GM21528 (cell line): Measurements from ENCODE around the gene SDC3.

ENCODE experiments used
- ATAC-seq: cut with Tn5 transposase; IDR thresholded peaks from one replicate; pipeline ENCODE4 v1.9.1; 2021; ENCODE audit warnings: mild to moderate bottlenecking, moderate library complexity; ENCODE audit not compliant: unreplicated experiment, low FRiP score

The SDC3 gene

GRCh38 chr1:30929135-30929889 lies 20.8 kb upstream of the SDC3 start:
- ATAC-seq: no peak

- no peak for ATAC-seq
These were observed 20.2 kb upstream of the SDC3 start for GRCh38 chr1:30928789-30929134.

- ATAC-seq: no peak
These were observed 19.6 kb upstream of the SDC3 start for GRCh38 chr1:30928171-30928570.

DNA sequence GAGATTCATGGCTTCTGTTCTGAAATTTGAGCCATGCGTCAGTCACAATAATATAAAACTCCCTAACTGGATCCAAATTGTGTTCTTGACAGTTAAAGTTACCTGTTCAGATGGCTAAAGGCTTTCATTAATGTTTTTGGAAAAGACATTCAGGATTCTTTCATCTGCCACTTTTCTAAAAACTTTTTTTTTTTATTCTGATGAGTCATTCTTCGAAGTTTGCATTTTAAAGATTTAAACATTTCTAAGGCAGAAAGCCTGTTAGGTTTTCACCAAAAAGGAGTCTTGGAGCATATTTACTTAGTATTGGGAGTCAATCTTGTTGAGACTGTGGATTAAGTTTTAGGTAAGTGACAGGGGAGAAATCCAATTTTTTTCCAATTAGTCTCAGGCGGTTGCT lies 18.9 kb upstream of the SDC3 start:
- ATAC-seq: no peak

- no peak for ATAC-seq
These were observed 15.0 kb upstream of the SDC3 start for GRCh38 chr1:30923597-30923996.

DNA sequence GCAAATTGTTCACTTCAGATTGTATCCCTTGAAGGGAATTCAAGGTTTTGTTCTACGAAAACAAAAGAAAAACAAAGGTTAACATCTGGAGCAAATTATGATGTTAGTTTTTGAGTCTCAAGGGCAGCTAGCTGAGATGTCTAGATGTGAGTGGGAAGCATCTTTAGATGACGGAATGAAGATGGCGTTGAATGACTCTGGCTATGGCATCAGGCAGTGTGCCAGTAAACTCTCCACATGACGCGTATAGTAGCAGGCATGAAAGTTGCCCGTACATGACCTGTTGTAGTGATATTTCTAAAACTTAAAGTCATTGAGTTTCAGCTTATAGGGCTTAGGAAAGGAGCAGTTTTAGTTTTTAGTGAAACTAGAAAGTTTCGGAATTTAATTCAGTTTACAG lies 12.3 kb upstream of the SDC3 start:
- ATAC-seq: no peak

DNA sequence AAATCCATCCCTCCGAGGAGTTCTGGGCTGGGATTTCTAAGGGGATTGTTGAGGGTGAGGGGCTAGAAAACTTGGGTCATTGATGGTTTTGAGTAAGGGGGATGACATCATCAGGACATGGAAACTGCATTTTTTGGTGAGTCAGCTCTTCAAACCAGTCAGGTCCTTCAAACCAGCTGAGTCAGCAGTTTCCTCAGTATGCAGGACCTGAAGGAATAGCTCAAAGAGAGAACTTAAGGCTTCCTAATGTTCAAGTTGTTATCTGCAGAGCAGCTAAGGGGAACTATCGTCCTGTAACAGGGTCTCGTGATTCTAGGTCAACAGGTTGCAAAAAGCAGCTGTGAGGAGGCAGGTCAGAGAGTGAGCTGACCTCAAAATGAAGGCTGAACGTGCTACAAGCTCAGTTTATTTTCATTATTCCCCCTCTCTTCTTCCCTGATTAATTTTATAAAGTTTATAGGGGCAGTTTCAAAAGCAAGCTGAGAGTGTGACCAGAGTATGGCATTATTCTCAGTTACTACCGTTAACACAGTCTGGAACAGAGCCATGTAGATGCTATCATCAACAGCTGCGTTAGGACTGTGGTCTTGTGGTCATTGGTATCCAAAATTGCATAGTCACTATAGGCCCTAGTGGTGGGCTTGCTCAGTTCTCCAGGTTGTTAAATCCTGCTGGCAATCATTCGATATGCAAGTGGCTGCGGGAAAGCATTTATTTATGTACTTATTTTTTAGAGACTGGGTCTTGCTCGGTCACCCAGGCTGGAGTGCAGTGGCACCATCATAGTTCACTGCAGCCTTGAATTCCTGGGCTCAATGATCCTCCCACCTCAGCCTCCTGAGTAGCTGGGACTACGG lies 10.7 kb upstream of the SDC3 start:
- ATAC-seq: no peak

- ATAC-seq: no peak
These were observed 7.7 kb upstream of the SDC3 start for GRCh38 chr1:30916296-30916695.

GRCh38 chr1:30915491-30916230 lies 7.1 kb upstream of the SDC3 start:
- ATAC-seq: no peak

DNA sequence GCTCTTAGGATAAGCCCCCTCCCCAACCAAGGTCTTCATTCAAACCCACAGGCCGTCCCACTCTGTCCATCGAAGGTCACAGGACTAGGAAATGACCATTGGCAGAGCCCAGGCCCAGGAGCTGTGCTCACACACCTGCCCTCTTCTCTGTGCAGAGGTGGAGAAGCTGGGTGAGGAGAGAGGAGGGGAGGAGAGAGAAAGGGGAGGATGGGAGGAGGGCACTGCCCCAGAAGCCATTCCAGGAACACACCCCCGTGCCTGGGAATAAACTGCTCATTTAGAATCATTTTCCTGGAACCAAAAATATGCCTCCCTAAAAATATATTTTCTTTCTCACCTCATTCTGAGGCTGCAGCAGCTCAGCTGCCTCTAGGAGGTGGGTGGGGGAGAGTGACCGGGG lies 6.4 kb upstream of the SDC3 start:
- ATAC-seq: no peak

DNA sequence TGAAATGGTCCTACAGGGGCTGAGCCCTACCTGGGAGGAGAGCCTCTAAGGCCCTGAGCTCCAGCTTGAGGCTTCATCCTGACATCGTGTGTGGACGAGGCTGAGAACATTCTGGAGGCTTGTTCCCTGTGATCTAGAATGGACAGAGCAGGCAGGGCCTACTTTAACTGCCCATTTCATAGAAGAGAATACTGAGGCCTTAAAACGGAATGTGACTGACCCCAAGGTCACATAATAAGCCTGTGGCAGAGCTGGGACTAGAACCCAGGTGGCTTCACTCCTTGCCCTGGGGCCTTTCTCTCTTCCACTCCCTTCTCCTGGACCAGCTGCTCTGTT lies 6.0 kb upstream of the SDC3 start:
- no peak for ATAC-seq

- ATAC-seq: no peak
These were observed 4.5 kb upstream of the SDC3 start for GRCh38 chr1:30912913-30913652.

DNA sequence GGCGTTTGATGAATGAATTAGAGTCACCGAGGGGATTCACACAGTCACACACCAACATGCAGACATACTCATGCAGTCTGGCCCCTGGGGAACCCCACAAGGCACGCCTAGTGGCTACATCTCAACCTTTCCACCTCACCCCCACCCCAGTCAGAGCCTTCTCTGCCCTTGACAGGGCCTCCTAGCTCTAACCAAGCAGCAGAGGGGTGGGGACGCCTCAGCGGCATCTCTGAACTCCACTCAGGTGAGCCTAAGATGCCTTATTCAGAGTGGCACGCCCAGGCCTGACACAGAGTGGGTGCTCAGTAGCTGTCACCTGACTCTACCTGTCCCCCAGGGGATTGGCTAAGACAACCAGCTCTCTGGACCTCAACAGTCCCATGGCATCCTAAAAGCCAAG lies 3.7 kb upstream of the SDC3 start:
- ATAC-seq: no peak

DNA sequence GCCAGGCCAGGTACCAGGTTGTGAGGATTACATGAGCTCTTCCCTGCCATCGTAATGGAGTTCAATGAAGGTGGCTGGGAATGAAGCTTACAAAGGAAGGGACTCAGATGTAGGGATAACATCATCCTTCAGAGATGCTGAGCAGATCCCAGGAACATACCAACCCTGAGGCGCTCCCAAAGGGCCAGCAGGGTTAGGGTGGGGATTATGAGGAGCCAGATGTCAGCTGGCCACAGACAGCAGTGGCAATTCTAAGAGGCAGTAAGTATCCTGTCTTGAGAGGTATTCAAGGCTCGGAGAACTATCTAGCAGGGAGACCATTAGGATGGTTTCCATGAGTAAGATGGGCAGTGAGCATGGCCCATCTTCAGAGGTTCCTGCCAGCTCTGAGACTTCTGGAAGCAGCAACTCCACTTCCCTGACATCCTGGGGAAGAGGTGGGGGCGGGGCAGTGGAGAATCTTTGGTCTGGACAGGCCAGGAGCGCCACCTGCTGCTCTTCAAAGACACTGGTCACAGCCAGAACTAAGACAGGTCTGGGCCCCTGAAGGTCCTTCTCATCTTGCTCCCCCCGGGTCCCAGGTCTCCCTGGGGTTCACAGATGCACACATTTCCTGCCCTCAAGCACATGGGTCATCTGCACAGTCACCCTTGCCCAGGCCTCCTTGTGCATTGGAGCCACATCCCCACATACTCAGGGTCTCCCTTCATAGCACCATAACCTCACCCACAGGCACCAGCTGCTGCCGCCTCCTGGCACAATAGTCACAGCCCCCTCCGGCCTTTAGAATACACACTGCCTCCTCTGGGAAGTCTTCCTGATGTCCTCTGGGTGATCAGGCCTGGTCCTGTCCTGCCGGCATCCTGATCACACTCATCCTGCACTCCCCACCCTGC lies 2.7 kb upstream of the SDC3 start:
- ATAC-seq: no peak

DNA sequence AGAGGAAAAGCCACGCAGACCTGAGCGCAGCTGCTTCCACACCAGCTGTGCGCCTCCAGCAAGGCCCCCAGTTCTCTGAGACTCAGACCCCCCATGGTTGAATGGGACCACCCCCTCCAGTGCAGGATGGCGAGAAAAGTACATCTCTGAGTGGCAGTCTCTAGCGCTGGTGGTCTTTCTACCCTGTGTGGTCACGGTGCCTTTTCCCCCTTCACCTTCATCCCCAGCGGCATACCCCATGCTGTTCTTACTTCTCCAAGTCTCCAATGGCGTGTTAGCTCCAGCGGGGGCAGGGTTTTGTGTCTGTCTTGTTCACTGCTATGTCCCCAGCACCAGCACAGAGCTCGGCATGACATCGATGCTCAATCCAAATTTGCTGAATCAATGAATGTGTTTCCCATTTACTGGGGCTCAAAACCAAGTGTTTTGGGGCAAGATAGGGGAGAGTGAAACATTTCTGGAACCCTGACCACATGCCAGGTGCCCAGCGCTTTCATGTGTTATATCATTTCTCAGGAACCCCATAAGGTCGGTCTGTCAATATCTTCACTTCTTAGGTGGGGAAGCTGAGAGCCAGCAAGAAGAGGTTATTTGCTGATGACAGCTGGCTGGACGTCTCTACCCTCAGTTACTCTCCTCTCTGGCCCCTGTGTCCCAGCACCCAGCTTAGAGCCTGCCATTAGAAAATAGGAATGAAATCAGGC lies 959 bp upstream of the SDC3 start:
- no peak for ATAC-seq

DNA sequence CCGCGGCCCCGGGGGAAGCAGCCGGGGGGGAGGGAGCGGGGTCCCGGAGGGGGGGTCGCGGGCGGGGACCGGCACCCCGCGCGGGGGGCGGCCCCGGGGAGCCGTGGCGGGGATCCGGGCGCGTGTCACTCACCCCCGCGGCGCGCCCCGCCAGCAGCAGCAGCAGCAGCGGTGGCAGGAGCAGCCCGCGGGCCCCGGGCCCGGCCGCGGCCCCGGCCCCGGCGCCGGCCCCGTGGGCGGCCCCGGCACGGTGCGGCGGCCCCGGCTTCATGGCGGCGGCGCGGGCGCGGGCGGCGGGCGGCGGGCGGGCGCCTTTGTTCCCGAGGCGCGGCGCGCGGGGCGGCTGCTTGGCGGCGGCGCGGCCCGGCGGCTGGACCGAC lies 252 bp downstream of the SDC3 start:
- no peak for ATAC-seq

- no peak for ATAC-seq
These were observed 860 bp downstream of the SDC3 start for GRCh38 chr1:30907481-30908315.

- no peak for ATAC-seq
These were observed 1.7 kb downstream of the SDC3 start for GRCh38 chr1:30906631-30907441.
